ENCODE data around the gene APOC1. TPM values are rescaled to one million over a fixed set of nuclear protein-coding genes. Genes with fewer than 3 reads are reported as not detected.
"Not testable (repeated sequence)": the region's sequence is repeated elsewhere in the genome, so short reads cannot be mapped to it uniquely, and the experiment has no call there.

Gene APOC1
- total RNA-seq (100 to 1,000 TPM in 1 of 6 donors, 10 to 100 TPM in 1, 1 to 10 TPM in 4; 1.1 to 213 (median 5.7) TPM), polyA plus RNA-seq (1 to 10 TPM; 5.0 to 7.6 TPM)

- FAIRE-seq = not testable (repeated sequence)
- peak; percentile 91 to 97 (median 94) for ATAC-seq
- H3K4me3 ChIP-seq = peak within 1 kb of the TSS; percentile 12 to 57 (median 29)
These were observed at the start of gene APOC1 for GRCh38 chr19:44914433-44915206. TSS of gene APOC1 (plus strand) at chr19:44914608. CDS start at chr19:44914892, 284 bp downstream.

GRCh38 chr19:44865196-44865767 is 49.1 kb upstream of the APOC1 start:
- peaks cover 0 to 3% (median 0%) of the 10 kb centered on the region in 3 donors for H3K4me1 ChIP-seq
- H3K27ac ChIP-seq = no peak overlapping the region
- ATAC-seq (no peak), DNase-seq (no peak), FAIRE-seq (no peak)
- H3K36me3 ChIP-seq = peaks cover 0 to 6% (median 0%) of the 10 kb centered on the region in 3 donors
- no peaks in the 10 kb centered on the region for H3K27me3 ChIP-seq
- no peaks in the 10 kb centered on the region for H3K9me3 ChIP-seq
- no peak overlapping the region for H3K4me3 ChIP-seq
- intact Hi-C loops (cut with DNase I) = no loop called here
- WGBS, 2 donors = 94 to 95% methylated on average over 27 of the region's 27 CpGs
- TF ChIP-seq CTCF (IDR thresholded peaks at IDR 0.05) = no peak

More at GRCh38 chr19:44914433-44915206, at the start of gene APOC1:
- peak within 1 kb of the TSS in 1 of 4 donors; percentile 15 for H3K27ac ChIP-seq
- H3K4me1 ChIP-seq; intact Hi-C loops (cut with DNase I); H3K9me3 ChIP-seq; H3K36me3 ChIP-seq; H3K27me3 ChIP-seq: not testable (repeated sequence)
- 8 to 13% methylated on average over 22 to 26 of the region's 28 CpGs for WGBS, 2 donors
- DNase-seq = peak; percentile 76 to 90 (median 84)

GRCh38 chr19:44866664-44867063 is 47.7 kb upstream of the APOC1 start:
- Histone ChIP-seq H3K27me3 (no peaks in the 10 kb centered on the region), H3K4me1 (peaks cover 0 to 3% (median 0%) of the 10 kb centered on the region in 3 donors), H3K4me3 (no peak overlapping the region), H3K27ac (no peak overlapping the region), H3K36me3 (peaks cover 0 to 8% (median 0%) of the 10 kb centered on the region in 3 donors), H3K9me3 (no peaks in the 10 kb centered on the region)
- DNase-seq (no peak), FAIRE-seq (no peak), ATAC-seq (no peak)
- no peak for TF ChIP-seq CTCF (IDR thresholded peaks at IDR 0.05)
- intact Hi-C loops (cut with DNase I) = no loop called here
- 90 to 95% methylated on average over 4 of the region's 4 CpGs for WGBS, 2 donors

- ATAC-seq (no peak), FAIRE-seq (no peak), DNase-seq (peak in 1 of 6 donors; percentile 54)
- no peak for TF ChIP-seq CTCF (IDR thresholded peaks at IDR 0.05)
- Histone ChIP-seq H3K36me3 (peaks cover 0 to 15% (median 3%) of the 10 kb centered on the region in 3 donors), H3K4me3 (no peak overlapping the region), H3K27me3 (no peaks in the 10 kb centered on the region), H3K4me1 (peaks cover 0 to 3% (median 0%) of the 10 kb centered on the region in 3 donors), H3K27ac (no peak overlapping the region), H3K9me3 (no peaks in the 10 kb centered on the region)
- WGBS, 2 donors = 87 to 90% methylated on average over 12 of the region's 12 CpGs
- intact Hi-C loops (cut with DNase I) = no loop called here
These were observed 46.8 kb upstream of the APOC1 start for GRCh38 chr19:44867578-44867977.

GRCh38 chr19:44869733-44870470 is 44.5 kb upstream of the APOC1 start:
- peak in 3 of 4 donors; percentile 20 to 57 (median 40) for ATAC-seq
- H3K36me3 ChIP-seq = peaks cover 0 to 20% (median 6%) of the 10 kb centered on the region in 3 donors
- no peaks in the 10 kb centered on the region for H3K27me3 ChIP-seq
- peak in 2 of 6 donors; percentile 27 to 59 for DNase-seq
- TF ChIP-seq CTCF (IDR thresholded peaks at IDR 0.05) = no peak
- intact Hi-C loops (cut with DNase I) = no loop called here
- no peak for FAIRE-seq
- peak overlapping the region in 1 of 4 donors; percentile 48 for H3K27ac ChIP-seq
- WGBS, 2 donors = 74 to 79% methylated on average over 13 of the region's 13 CpGs
- no peaks in the 10 kb centered on the region for H3K9me3 ChIP-seq
- H3K4me3 ChIP-seq = no peak overlapping the region
- peaks cover 0 to 3% (median 0%) of the 10 kb centered on the region in 3 donors for H3K4me1 ChIP-seq

Measured in pancreas (tissue), 10 donors.